HG03159 (cell line): ENCODE measurements around the gene SLC8A1.

Experiments used
- ATAC-seq: cut with Tn5 transposase; IDR thresholded peaks from one replicate; pipeline ENCODE4 v1.9.1; 2021; ENCODE audit warnings: mild to moderate bottlenecking, moderate library complexity; ENCODE audit not compliant: unreplicated experiment

SLC8A1 gene

DNA sequence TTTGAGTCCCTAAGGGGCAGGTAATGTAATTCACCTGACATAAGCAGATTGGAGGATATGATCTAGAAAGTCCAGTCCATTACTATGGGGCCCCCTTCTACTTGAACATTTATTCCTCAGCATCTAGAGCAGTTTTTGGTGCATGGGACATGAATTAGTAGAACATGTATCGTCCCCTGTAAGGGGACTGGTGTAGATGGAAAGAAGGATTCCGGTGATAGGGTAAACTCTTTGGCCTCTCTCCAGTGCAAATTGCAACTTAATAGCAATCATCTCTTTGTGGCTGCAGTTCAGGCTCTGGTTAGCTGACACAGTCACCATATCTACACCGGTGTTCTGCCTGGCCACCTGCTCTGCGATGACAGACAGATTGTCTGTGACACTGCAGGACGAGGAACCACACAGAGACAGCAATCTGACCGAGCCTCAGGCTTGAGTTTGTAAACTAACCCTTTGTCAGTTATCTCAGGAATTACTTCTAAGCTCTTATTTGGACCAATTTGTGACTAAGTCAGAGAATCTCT is 6.4 kb upstream of the SLC8A1 start:
- ATAC-seq = no peak

DNA sequence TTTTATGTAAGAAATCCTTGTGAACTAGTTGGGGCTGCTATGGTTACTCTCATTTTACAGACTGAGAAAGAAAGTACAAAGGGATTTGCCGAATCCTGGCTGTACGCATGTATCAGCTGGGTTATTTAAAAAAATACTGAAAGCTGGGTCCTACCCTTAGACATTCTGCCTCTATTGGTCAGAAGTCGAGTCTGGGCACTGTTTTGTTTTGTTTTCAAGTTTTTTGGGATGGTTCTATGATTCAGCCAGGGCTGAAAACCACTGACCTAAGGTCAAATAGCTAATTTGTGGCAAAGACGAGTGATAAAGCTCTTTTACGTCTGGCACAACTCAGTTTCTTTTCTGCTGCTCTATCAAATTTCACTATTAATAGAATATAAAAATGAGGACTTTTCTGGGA is 5.9 kb upstream of the SLC8A1 start:
- no peak for ATAC-seq

DNA sequence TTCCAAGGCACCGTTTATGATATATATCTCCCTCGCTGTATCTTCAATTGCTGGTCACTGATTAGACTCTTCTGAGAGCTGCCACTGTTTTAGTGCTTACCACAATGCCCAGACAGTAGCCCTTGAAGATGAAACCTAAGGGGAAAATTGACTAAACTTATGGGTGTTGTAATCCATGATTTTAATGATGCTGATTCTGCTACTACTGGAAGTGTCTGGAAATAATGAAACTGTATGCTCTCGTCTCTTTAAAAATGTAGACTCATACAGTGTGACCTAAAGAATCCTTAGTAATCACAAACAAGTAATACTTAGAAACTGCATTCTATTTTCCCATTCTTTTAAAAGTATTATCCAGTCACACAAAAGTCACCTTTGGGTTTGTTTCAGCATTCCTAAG is 5.5 kb upstream of the SLC8A1 start:
- ATAC-seq = no peak

DNA sequence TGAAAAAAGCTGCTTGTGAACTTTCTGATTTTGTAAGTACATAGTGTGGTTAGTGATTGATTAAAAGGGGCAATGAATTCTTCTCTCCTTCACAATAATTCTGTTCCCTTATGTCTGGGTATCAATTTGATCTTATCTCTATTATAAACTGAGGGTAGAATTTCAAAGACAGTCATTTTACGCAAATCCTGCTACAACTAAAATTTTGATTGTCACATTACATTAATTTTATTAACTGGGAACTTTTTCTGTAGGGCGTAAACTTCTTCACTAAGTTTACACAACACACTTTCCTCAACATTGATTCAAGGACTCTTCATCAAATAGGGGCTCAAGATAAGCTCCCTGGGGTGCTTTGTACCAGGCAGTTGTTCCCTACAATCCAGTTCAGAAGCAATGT is 5.0 kb upstream of the SLC8A1 start:
- no peak for ATAC-seq

DNA sequence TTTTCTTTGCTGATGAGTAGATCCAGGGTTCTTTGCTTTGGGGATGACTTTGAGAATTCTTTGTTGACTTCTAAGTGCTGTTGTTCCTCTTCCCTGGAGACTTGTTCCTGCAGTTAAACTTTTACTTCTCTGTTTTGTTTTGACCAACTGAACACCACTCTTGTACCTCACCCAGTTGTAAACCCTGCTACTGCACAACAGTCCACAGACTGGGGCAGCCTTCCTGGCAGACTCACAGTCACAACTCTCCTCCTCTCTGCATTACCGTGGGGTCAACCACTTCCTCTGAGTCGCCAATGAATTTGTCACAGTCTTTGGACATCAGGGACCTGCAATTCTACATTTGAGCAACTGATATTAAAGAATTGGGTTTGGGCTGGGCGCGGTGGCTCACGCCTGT is 3.8 kb upstream of the SLC8A1 start:
- no peak for ATAC-seq

DNA sequence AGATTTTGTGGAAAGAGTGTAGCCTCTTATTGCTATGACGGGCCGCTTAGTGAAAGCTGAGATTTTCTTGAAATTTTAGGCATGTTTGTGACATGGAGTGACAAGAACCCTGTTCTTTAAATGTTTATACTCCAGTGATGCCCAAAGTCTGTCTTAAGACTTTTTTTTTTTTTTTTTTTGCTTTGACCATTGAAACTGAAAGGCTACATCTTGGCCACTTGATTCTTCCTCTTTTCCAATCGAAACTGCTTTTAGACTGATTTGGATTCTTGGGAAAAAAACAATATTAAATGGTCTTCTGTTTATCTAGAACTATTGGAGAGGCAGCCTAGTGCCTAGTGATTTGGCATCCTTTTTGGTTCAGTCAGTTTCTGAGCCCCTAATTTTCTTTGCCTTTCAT is 2.4 kb upstream of the SLC8A1 start:
- ATAC-seq = no peak

DNA sequence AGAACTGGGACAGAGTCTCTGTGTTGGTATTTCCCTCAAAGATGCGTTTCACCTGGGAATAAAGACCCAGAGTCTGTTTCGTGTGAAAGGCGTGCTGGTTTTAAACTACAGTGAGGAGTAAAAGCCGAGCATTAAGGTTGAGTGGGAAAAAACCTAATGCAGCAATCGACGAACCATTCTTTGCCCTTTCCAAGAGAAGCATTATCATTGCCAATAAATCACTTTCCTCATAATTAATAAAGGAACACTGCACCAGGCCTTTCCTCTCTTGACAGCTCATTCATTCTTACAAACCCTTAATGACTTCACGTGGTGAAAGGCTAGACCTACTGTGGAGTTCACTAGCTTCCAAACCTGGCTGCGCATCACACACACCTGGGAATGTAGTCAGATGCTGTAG is 896 bp upstream of the SLC8A1 start:
- ATAC-seq = no peak

DNA sequence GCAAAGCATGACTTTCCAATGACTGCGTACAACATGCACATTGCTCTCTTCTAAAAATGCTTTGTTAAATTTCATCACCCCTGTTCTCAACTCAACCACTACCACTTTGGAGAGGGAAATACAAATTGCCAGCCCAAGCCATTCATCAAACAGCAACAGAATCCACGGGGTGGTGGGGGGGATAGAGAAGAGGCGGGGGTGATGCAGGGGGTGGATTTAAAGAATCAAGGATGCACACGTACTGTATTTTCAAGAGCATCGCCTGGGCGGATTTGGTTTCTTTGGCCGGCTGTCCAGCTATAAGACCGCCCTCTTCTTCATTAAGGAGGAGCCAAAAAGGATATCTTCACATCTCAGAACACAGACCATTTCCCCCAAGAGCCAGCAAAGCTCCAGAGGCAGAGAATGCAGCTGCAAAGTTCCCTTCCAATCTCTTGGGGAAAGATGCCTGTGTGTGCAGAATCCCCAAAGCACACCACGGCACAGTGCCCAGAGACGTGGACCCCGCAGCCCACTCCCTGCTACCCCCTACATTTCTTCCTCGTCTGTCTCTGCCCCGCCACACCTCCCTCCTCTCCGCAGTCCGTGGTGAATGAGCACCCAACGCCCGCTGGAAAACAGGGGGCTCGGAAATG is 977 bp downstream of the SLC8A1 start:
- no peak for ATAC-seq

DNA sequence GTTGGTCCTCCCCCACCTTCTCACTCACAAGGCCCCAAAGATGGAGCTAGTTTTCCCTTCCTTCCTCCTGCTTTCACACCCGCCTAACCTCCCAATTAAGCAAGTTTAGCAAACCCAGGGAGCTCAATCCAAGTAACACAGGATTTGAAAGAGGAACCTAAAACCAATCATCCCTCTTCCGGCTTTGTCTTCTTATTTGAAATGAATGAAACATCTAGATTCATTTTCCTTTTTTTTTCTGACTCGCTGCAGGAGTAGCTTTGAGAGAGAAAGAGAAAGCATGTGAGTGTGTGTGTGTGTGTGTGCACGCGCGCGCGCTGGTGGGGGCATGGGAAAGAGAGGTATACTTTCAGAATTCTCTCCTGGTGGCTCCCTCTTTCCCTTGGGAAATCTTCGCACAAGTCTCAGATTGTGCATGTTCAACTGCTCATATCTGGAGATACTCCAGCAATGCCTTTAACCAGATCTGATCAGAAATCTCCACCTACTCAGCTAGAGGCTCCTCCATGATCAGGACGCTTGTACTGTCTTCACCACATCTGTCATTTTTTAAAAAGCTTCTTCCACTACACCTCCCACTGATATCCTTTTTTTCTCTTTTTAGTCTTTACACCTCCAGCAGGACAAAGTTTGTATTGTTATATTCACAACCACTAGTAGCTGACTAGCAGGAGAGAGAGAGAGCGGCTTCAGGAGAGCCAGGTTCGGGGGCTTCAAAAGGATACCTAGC is 1.7 kb downstream of the SLC8A1 start:
- ATAC-seq = no peak

DNA sequence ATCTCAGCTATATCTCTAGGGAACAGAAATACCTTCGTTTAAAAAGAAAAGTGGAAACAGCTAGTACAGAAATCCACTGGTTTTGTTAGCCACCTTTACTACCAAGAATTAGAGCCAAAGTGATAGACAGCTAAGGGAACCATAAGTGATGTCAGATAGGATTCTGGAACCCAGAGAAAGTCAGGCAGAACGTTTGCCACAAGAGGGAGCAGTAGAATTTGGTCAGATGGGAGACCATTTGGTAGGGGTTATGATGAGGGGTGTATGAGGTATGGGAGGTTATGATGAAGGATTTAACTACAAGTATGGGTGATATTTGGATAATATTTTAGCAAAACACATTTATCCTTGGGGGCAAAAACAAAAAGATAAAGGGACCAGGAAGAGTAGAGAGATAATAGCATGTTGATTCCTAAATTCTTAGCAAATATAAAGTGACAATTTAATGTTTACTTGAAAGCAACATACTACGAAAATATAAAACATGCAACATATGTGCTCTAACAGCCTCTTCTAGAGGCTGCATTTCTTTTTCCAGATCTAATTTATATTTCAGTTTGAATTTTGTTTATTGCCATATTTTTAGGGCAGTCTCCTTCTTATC is 3.3 kb downstream of the SLC8A1 start:
- ATAC-seq = peak; percentile 39

DNA sequence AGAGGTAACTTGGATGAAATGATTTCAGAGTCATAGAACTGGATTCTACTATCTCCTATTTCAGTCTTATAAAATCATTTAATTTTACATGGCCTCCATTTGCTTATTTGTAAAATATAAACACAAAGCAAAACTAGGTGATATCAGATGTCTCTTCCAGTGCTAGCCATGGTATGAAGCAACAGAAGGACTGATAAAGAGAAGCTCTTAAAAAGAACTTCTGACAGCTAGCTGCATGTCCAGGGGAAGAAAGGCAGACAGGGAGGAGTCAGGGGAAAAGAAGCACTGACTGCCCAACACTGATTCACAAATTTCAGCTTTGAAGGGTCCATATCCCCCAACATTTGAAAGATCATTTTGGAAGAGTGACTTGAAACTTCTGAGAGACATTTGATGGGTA is 6.4 kb downstream of the SLC8A1 start:
- no peak for ATAC-seq

DNA sequence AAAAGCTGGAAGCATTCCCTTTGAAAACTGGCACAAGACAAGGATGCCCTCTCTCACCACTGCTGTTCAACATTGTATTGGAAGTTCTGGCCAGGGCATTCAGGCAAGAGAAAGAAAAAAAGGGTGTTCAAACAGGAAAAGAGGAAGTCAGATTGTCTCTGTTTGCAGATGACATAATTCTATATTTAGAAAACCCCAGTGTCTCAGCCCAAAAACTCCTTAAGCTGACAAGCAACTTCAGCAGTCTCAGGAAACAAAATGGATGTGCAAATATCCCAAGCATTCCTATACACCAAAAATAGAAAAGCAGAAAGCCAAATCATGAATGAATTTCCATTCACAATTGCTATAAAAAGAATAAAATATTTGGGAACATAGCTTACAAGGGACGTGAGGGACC is 11.1 kb downstream of the SLC8A1 start:
- no peak for ATAC-seq

DNA sequence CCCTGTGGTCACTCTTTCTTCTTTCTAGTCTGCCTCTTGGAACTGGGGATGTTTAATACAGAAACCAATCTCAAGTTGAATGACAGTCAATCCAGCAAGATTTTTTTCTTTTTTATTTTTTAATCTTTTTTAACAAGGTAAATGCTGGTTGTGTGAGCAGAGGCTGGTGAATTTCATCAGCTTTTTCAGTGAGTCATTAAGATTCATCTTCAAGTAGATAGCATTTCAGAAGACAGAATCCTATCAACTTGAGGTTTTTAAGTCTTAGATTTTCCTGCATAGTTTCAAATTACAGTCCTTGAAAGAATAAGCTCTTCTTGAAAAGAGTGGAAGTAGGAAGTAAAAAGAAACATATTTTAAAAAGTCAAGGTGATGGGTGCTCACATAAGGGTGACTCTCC is 12.4 kb downstream of the SLC8A1 start:
- no peak for ATAC-seq

DNA sequence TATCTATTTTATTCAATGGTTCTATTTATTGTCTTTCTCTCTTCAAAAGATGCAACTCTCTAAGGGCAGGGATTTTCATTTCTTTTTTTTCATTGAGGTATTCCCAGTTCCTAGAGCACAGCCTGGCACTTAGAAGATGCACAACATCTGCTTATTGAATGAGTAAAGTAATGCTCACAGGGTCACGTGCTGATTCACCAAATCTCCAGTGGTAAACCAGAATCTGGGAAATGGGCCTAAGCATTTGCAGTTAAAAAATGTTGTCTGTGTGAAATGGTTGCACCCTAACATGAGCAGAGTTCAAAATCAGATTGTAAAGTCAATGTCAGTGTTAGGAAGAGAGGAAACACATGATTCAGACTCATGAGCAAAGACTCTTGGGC is 15.8 kb downstream of the SLC8A1 start:
- ATAC-seq = no peak

DNA sequence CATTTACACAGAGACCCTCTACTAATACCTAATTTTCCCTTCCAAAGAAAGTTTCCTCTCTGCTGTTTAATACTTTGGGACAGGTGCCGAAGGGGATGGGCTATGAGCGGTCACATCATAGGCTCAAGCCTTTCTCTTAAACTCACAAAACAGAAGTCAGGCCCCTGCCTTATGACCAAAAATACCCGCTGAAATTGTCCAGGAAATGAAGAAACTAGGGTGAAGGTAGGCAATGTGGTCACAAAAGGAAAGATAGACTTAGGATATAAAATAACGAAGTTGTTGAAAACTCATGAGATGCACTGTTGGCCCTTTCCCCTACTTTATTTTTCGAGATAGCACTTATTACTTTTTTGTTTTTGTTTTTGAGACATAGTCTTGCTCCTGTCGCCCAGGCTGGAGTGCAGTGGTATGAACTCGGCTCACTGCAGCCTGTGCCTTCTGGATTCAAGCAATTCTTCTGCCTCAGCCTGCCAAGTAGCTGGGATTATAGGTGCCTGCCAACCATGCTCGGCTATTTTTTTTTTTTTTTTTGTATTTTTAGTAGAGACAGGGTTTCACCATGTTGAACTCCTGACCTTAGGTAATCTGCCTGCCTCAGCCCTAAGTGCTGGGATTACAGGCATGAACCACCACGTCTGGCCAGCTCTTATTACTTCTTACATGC is 16.3 kb downstream of the SLC8A1 start:
- no peak for ATAC-seq

DNA sequence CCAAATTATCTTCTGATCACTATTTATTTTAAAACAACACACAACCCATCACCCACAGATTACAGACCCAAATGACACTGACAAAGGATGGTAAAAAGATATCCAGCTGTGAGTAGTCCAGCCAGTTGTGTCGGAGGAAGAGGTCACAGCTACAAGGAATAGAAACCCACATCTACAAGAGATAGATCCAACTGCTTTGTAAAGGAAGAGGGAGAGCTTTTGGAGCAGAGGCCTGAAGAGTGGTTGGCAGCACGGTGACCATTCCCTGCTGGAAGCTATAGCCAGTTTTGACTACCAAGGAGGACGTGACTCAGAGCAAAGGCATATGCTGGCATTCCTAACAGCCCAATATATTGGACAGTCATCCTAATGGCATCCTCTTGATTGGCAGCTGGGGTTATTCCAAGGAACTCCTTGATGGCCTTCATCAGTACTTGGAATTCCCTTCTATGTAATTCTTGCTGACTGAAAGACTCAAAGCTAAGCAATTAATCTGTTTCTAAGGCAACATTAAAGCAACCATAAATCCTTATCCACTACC is 17.1 kb downstream of the SLC8A1 start:
- ATAC-seq = no peak

DNA sequence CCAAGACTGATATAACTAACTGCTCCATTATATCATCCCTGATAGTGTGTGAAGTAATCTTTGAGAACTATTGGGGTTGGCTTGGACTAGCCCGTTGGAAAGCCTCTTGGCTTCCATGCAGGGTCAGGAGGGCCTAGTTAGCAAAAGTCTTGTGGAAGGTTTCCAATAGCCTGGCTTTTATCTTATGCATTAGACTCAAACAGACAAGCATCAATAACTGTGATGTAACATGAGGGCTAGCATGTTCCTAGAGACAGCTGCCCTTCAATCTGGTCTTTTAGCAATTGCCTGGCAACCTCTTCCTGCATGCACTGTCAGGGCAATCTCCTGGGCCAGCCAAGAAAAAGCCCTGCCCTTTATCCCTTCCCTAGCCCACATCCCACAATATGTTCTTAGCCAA is 18.2 kb downstream of the SLC8A1 start:
- ATAC-seq = no peak

DNA sequence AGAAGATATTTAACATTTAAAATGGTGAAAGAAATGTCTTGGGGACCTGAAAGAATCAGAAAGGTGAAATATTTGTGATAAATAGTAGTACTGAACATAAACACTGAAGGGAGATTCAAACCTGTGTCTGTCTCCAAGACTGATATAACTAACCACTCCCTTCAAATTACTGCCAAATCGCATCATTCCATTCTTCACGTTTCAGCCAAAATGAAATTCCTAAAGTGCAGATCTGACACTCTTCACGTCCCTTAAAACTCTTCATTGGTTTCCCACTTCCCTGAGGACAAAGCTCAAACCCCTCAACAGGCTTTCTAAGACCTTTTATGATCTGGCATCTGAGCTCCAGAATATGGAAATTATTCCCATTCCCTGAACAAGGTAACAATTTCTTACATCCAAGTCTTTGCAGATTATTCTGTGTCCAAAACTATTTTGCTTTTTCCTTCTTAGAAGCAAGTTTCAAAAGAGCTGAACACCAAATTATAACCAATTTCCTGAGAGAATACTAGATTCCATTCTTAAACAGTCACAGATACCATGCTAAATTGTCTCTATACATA is 18.9 kb downstream of the SLC8A1 start:
- no peak for ATAC-seq

DNA sequence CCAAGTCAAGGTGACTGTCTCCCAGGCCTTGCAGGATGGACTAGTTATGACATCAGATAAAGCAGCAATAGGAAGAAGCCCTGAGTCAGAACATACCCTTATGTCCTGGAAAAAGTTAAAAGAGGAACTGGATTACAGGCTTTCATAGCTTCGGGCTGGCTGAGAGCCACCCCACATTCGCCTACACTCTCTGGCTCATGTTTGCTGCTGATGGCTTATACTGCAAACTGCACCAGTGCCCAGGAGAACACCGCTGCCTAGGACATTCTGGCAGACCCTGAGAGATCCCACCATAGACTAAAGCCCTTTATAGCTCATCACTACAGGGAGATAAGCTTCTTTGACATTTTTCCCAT is 20.3 kb downstream of the SLC8A1 start:
- ATAC-seq = no peak

DNA sequence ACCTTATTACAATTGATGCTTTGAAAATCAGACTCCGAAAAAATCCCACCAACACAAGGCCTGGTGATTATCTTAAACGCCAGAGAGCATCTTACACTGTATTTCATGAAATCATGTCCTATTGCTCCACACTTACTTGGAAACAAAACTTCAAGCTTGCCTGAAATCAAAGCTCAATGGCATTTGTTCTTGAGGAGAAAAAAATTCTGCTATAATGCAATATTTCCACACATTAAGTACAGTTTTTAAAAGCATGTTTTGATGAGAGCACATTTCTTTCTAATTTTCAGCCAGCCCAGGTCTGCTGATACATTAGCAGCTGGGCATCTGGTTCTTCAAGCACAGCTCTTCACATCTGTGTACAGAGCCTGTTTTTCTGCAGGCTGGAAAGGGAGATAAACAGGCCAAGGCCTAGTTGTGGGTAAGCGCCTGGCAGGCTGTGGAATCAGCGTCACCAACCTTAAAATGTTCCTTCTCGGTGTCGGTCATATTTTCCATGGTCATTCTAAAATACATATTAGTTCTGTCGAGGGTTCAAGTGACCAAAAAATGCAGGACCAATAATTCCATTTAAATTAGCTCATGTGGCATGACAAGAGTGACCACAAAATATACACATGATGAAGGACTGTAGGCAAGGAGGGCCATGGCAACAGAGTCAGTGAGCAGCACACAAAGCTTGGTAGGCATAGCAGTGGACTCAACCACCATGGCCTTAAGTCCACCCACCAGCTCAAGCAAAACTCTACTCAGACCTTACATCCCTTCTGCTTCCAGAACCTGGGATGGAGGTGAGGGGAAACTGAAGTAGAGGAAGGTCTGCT is 20.9 kb downstream of the SLC8A1 start:
- ATAC-seq = no peak
